Fibroblast of villous mesenchyme (primary cell): Measurements from ENCODE around the gene CASP8. TPM values are rescaled to one million over a fixed set of nuclear protein-coding genes. Genes with fewer than 3 reads are reported as not detected.
"Not testable (repeated sequence)": the region's sequence is repeated elsewhere in the genome, so short reads cannot be mapped to it uniquely, and the experiment has no call there.

Experiments used
- DNase-seq: peaks from one replicate; pipeline ENCODE4 v3.0.0-alpha.2; 2010; ENCODE audit warnings: low read depth
- H3K4me3 ChIP-seq: 2 replicates; pipeline ENCODE4 v1.5.1; 2011; ENCODE audit warnings: low read depth, mild to moderate bottlenecking, low read length
- total RNA-seq: library from RNA; depleted of rRNA; stranded (reverse); fragments of >200 nt; gene quantifications from 2 replicates; pipeline ENCODE4 v1.2.3, GENCODE V29; 2012
- TF ChIP-seq, protein P1 (sequence below): IDR thresholded peaks from 2 replicates; pipeline ENCODE4 v1.5.1; 2012; ENCODE audit warnings: low read depth, mild to moderate bottlenecking, low read length; ENCODE audit not compliant: insufficient read depth

Gene CASP8
- total RNA-seq, 1 donor: 22.0 TPM

DNA sequence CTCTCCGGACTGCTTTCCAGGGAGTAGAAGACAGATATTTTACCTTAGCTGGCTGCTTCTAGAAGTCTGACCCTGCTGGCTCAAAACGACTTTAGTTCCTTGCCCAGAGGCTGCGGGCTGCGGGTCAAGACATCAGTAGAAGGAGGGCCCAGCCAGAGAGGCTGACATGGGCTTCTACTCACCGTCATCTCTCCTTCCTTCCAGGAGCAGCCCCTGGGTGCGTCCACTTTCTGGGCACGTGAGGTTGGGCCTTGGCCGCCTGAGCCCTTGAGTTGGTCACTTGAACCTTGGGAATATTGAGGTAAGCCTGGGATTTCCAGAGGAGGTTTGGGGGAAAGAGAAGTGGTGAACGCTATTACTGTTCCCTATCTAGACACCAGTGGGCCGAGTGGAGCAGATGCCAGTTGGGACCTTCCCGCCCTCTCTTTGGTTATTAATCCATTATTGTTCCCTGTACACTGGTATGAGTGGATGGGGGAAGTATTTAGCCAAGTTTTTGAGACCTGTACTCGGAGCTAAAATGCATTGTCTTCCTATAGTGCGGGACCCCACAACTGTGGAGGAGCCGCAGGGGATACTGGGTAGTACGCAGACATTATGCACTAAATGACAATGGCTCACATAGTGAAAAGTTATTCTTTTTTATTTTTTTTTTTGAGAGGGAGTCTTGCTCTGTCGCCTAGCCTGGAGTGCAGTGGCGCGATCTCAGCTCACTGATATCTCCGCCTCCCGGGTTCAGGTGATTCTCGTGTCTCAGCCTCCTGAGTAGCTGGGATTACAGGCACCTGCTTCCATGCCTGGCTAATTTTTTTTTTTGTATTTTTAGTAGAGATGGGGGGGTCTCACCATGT, 26.3 kb upstream of the CASP8 start:
- peak overlapping the region; percentile 60 for H3K4me3 ChIP-seq
- DNase-seq: no peak
- TF ChIP-seq, protein P1, sequence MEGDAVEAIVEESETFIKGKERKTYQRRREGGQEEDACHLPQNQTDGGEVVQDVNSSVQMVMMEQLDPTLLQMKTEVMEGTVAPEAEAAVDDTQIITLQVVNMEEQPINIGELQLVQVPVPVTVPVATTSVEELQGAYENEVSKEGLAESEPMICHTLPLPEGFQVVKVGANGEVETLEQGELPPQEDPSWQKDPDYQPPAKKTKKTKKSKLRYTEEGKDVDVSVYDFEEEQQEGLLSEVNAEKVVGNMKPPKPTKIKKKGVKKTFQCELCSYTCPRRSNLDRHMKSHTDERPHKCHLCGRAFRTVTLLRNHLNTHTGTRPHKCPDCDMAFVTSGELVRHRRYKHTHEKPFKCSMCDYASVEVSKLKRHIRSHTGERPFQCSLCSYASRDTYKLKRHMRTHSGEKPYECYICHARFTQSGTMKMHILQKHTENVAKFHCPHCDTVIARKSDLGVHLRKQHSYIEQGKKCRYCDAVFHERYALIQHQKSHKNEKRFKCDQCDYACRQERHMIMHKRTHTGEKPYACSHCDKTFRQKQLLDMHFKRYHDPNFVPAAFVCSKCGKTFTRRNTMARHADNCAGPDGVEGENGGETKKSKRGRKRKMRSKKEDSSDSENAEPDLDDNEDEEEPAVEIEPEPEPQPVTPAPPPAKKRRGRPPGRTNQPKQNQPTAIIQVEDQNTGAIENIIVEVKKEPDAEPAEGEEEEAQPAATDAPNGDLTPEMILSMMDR: no peak

- DNase-seq: no peak
- H3K4me3 ChIP-seq: no peak overlapping the region
- TF ChIP-seq, protein P1: no peak
Measured at GRCh38 chr2:201234663-201235135, 25.6 kb upstream of the CASP8 start.

DNA sequence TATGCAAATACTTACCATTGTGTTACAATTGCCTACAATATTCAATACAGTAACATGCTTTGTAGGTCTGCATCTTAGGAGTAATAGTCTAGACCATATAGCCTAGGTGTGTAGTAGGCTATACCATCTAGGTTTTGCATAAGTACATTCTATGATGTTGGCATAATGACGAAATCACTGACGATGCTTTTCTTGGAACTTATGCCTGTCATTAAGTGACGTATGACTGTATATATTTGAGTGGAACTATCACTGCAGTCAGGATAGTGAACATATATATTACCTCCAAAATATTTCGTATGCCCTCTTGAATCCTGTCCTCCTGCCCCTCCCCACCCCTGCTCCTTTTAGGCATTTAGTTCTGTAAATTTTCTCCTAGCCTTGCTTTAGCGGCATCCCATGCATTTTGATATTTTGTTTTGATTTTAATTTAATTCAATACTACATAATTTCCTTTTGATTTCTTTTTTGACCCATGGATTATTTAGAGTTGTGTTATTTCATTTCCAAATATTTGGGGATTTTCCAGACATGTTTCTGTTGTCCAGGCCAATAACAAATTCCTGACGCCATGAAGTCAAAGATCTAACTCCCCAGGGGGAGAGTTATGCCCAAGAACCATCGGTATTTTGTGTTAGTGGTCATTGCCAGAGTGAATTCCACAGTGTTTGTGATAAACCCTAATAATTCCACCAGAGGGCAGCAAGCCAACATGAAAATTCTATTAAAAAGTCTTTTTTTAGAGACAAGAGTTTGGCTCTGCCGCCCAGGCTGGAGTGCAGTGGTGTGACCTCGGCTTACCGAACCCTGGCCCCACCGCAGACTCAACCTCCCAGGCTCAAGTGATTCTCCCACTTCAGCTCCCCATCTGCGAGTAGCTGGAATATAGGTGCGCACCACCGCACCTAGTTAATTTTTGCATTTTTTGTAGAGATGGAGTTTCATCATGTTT, 24.2 kb upstream of the CASP8 start:
- H3K4me3 ChIP-seq: no peak overlapping the region
- DNase-seq: peak; percentile 80
- TF ChIP-seq, protein P1: peak; percentile 59

DNA sequence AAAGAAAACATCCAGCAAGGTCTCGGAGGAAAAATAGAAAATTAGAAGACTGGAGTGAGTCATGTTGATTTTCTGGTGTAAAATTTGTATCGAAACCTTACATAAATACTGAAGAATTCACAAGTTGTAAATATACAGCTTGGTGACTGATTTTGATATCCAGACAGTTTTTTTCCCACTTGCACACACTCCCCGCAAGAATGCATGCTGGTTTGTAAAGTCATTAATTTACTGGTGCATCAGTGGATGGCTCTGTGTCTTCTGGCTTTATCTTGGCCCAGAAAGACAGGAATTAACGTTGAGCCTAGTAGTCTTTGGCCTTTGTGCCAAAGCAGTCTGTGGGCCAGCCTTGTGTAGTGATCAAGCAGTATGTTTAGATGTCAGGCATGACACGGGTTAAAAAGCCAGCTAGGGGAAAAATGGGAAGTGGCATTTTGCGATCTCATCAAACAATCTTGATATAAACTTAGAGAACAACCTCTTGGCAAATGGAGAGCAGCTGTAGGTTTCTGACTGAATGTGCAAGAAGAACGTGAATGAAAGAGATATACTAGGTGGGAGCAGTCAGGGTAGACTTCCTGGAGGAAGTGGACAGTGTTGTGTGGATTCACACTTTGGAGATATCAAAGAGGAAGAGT, 22.7 kb upstream of the CASP8 start:
- TF ChIP-seq, protein P1: no peak
- no peak overlapping the region for H3K4me3 ChIP-seq
- no peak for DNase-seq

GRCh38 chr2:201239167-201239935, 21.0 kb upstream of the CASP8 start:
- DNase-seq: peak; percentile 60
- not testable (repeated sequence) for H3K4me3 ChIP-seq

DNA sequence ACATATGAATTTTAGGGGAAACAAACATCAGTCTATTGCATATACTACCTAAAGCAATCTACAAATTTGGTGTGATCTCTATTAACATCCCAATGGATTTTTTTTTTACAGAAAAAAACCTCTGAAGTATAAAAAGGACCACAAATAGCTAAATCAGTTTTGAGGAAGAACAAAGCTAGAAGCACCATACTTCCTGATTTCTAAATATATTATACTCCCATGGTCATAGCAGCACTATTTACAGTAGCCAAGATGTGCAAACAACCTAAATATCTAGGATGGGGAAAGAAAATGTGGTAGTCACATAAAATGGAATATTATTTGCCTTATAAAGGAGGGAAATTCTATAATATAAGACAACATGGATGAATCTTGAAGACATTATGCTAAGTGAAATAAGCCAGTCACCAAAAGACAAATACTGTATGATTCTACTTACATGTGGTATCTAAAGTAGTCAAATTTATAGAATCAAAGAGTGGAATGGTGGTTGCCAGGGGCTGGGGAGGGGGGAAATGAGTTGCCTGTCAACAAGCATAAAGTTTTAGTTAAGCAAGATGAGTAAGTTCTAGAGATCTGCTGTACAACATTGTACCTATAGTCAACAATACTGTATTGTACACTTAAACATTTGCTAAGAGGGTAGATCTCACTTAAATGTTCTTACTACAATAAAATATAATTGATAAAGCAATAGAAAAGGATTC, 17.6 kb upstream of the CASP8 start:
- TF ChIP-seq, protein P1: no peak
- H3K4me3 ChIP-seq: no peak overlapping the region
- DNase-seq: no peak
